Neural cell (in vitro differentiated cells): ENCODE data around the gene PDZRN3. TPM values are rescaled to one million over a fixed set of nuclear protein-coding genes. Genes with fewer than 3 reads are reported as not detected.

ENCODE experiments used
- H2AFZ ChIP-seq: fragments of 200-600, 300-800 bp; sonication (generic), shearing (Covaris generic); 2 replicates; pipeline ENCODE4 v1.6.0; 2014; ENCODE audit warnings: low read depth, mild to moderate bottlenecking, antibody characterized with exemption, low read length, moderate library complexity
- H3F3A ChIP-seq: fragments of 200-600 bp; shearing (Covaris generic); 2 replicates; pipeline ENCODE4 v1.6.1; 2016; ENCODE audit warnings: mild to moderate bottlenecking, moderate library complexity, mixed read lengths, antibody characterized with exemption, low read length; ENCODE audit not compliant: insufficient read depth, poor library complexity, severe bottlenecking
- H3K27ac ChIP-seq: fragments of 200-600, 300-800 bp; sonication (generic), shearing (Covaris generic); 2 replicates; pipeline ENCODE4 v1.5.1; 2014; ENCODE audit warnings: mild to moderate bottlenecking, low read length, moderate library complexity
- H3K27me3 ChIP-seq: fragments of 300-800, 200-600 bp; sonication (generic), shearing (Covaris generic); 2 replicates; pipeline ENCODE4 v1.6.0; 2014; ENCODE audit warnings: mild to moderate bottlenecking, low read depth, low read length, moderate library complexity; ENCODE audit not compliant: insufficient read depth
- H3K36me3 ChIP-seq: fragments of 300-800, 200-600 bp; sonication (generic), shearing (Covaris generic); 2 replicates; pipeline ENCODE4 v1.5.1; 2014; ENCODE audit warnings: mild to moderate bottlenecking, antibody characterized with exemption, low read length, moderate library complexity; ENCODE audit not compliant: insufficient read depth
- H3K4me2 ChIP-seq: fragments of 300-800, 200-600 bp; sonication (generic), shearing (Covaris generic); 2 replicates; pipeline ENCODE4 v1.6.0; 2014; ENCODE audit warnings: mild to moderate bottlenecking, low read length
- H3K4me3 ChIP-seq: fragments of 300-800, 200-600 bp; sonication (generic), shearing (Covaris generic); 2 replicates; pipeline ENCODE4 v1.5.1; 2014; ENCODE audit warnings: mild to moderate bottlenecking, low read length, moderate library complexity
- H3K79me2 ChIP-seq: fragments of 200-600 bp; shearing (Covaris generic); replicated peaks from 2 replicates; pipeline ENCODE4 v1.6.0; 2014; ENCODE audit warnings: mild to moderate bottlenecking, low read length, moderate library complexity; ENCODE audit not compliant: insufficient read depth
- H3K9ac ChIP-seq: fragments of 300-800, 200-600 bp; sonication (generic), shearing (Covaris generic); 2 replicates; pipeline ENCODE4 v1.6.1; 2016; ENCODE audit warnings: mild to moderate bottlenecking, low read length, mixed read lengths
- H3K9me2 ChIP-seq: fragments of 200-600 bp; shearing (Covaris generic); 2 replicates; pipeline ENCODE4 v1.6.1; 2016; ENCODE audit warnings: mild to moderate bottlenecking, low read length, mixed read lengths; ENCODE audit not compliant: insufficient read depth
- H3K9me3 ChIP-seq: fragments of 200-600, 300-800 bp; sonication (generic), shearing (Covaris generic); 2 replicates; pipeline ENCODE4 v1.6.1; 2016; ENCODE audit warnings: mild to moderate bottlenecking, mixed run types, low read length, moderate library complexity, mixed read lengths
- H4K20me1 ChIP-seq: fragments of 200-600 bp; shearing (Covaris generic); 2 replicates; pipeline ENCODE4 v1.6.1; 2016; ENCODE audit warnings: mild to moderate bottlenecking, mixed run types; ENCODE audit not compliant: insufficient read depth
- EZH2 ChIP-seq: fragments of 200-600, 300-800 bp; shearing (Covaris generic), sonication (generic); IDR thresholded peaks from 2 replicates; pipeline ENCODE4 v1.6.1; 2014; ENCODE audit warnings: antibody characterized with exemption, low read length, borderline replicate concordance, mild to moderate bottlenecking; ENCODE audit not compliant: insufficient read depth, poor library complexity, severe bottlenecking
- SMC3 ChIP-seq: fragments of 450-650 bp; conservative IDR thresholded peaks from 2 replicates; pipeline ENCODE4 v1.6.1; 2014; ENCODE audit warnings: antibody characterized with exemption, mild to moderate bottlenecking, moderate library complexity; ENCODE audit not compliant: poor library complexity
- TAF1 ChIP-seq: IDR thresholded peaks from 2 replicates; pipeline ENCODE4 v1.6.1; 2012; ENCODE audit warnings: low read depth
- polyA plus RNA-seq: library from polyadenylated mRNA; depleted of rRNA; stranded (reverse); fragments of >200 nt; gene quantifications from 2 replicates; pipeline ENCODE4 v1.2.3, GENCODE V29; 2014
- TF ChIP-seq, protein P1 (sequence below): IDR thresholded peaks from 2 replicates; pipeline ENCODE4 v1.6.1; 2012; ENCODE audit warnings: borderline replicate concordance
- TF ChIP-seq, protein P2 (sequence below): fragments of 450-650 bp; IDR thresholded peaks from 2 replicates; pipeline ENCODE4 v1.5.1; 2014; ENCODE audit warnings: antibody characterized with exemption, mild to moderate bottlenecking, moderate library complexity; ENCODE audit not compliant: poor library complexity, severe bottlenecking

PDZRN3 gene
- polyA plus RNA-seq, 1 donor from 2014 or later, result 1.1 TPM

DNA sequence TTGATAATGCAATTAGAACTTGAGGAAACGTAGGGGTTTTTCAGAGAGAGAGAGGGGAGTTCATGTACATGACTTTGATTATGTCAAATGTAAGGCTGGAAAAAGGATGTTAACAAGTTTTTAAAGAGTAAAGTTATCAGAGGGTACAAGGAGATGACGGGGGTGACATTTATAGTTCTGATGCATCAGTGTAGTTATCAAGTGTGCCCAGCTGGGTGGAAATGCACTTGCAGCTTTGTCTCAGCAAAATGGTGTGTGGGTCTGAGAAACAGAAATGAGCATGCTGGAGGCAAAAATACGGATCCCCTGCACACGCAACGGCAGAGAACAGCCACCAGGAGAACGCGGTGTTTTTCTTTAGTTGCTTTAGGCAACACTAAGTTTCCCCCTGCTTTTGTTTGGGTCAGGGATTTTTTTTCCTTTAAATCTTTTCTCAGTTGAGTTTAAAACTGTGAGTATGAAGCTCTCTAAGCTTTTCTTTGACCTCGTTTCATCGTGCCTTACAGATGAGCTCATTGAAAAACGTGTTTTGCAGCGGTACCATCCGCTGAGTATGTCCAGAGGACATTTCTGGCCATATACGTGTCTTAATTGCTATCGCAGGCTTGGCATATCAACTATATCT lies 205.4 kb downstream of the PDZRN3 start:
- TF ChIP-seq SMC3, result no peak
- no peak for TF ChIP-seq EZH2
- TF ChIP-seq TAF1, result no peak
- TF ChIP-seq, protein P1, sequence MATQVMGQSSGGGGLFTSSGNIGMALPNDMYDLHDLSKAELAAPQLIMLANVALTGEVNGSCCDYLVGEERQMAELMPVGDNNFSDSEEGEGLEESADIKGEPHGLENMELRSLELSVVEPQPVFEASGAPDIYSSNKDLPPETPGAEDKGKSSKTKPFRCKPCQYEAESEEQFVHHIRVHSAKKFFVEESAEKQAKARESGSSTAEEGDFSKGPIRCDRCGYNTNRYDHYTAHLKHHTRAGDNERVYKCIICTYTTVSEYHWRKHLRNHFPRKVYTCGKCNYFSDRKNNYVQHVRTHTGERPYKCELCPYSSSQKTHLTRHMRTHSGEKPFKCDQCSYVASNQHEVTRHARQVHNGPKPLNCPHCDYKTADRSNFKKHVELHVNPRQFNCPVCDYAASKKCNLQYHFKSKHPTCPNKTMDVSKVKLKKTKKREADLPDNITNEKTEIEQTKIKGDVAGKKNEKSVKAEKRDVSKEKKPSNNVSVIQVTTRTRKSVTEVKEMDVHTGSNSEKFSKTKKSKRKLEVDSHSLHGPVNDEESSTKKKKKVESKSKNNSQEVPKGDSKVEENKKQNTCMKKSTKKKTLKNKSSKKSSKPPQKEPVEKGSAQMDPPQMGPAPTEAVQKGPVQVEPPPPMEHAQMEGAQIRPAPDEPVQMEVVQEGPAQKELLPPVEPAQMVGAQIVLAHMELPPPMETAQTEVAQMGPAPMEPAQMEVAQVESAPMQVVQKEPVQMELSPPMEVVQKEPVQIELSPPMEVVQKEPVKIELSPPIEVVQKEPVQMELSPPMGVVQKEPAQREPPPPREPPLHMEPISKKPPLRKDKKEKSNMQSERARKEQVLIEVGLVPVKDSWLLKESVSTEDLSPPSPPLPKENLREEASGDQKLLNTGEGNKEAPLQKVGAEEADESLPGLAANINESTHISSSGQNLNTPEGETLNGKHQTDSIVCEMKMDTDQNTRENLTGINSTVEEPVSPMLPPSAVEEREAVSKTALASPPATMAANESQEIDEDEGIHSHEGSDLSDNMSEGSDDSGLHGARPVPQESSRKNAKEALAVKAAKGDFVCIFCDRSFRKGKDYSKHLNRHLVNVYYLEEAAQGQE, result no peak
- Histone ChIP-seq H3K79me2 (no peaks in the 10 kb centered on the region), H3K27me3 (no peaks in the 10 kb centered on the region), H2AFZ (no peak overlapping the region), H3K4me3 (no peak overlapping the region), H3F3A (no peaks in the 10 kb centered on the region), H3K9me2 (no peaks in the 10 kb centered on the region), H3K9ac (no peak overlapping the region), H3K36me3 (no peaks in the 10 kb centered on the region), H3K4me2 (no peak overlapping the region), H3K27ac (no peak overlapping the region), H4K20me1 (no peaks in the 10 kb centered on the region), H3K9me3 (no peaks in the 10 kb centered on the region)

DNA sequence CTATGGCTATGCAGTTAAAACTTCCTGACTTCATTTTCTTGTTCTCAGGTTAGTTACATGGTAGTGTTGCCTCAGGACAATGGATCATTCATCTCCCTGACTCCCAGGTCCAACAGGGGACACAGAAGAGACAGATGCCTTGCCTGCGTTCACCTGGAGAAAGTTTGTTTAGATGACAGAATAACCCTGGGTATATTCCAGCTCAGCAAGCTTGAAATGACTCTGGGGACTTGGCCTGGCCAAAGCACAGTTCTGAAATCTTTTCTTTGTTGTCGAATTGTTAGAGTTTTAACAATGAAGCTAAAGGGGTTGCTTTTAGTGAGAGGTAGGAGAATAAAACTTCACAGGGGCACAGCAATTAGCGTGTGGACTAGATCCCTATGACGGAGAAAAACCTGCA lies 206.1 kb downstream of the PDZRN3 start:
- Histone ChIP-seq H3K79me2 (no peaks in the 10 kb centered on the region), H3K9ac (no peak overlapping the region), H2AFZ (no peak overlapping the region), H3K9me2 (no peaks in the 10 kb centered on the region), H3F3A (no peaks in the 10 kb centered on the region), H3K4me2 (no peak overlapping the region), H3K9me3 (no peaks in the 10 kb centered on the region), H4K20me1 (no peaks in the 10 kb centered on the region), H3K27ac (no peak overlapping the region), H3K27me3 (no peaks in the 10 kb centered on the region), H3K4me3 (no peak overlapping the region), H3K36me3 (no peaks in the 10 kb centered on the region)
- no peak for TF ChIP-seq TAF1

DNA sequence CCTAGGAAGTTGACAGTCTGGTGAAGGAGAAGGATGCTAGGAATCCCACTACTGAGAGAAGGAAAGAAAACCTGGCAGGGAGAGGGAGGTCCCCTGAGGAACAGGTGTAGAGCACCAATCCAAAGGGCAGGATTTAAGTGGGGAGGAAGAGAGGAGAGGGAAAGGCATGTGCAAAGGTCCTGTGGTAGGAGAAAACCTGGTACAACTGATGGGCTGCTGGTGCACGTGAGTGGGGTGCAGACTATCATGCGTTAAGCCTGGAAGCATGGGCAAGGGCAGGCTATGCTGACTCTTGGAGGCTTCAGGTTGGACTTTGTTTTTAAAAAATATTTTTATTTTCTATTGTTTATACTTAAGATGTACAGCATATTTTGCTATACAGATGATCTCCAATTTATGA lies 209.6 kb downstream of the PDZRN3 start:
- H3K27ac ChIP-seq, result no peak overlapping the region
- no peaks in the 10 kb centered on the region for H3K9me2 ChIP-seq

More for the DNA sequence above, 209.6 kb downstream of the PDZRN3 start:
- Histone ChIP-seq H3K4me3 (no peak overlapping the region), H3K9me3 (no peaks in the 10 kb centered on the region), H3K36me3 (no peaks in the 10 kb centered on the region), H4K20me1 (no peaks in the 10 kb centered on the region), H3K4me2 (no peak overlapping the region), H3K9ac (no peak overlapping the region), H3K79me2 (no peaks in the 10 kb centered on the region), H3K27me3 (no peaks in the 10 kb centered on the region), H2AFZ (no peak overlapping the region), H3F3A (no peaks in the 10 kb centered on the region)
- TF ChIP-seq, protein P1, result no peak
- TF ChIP-seq, protein P2, sequence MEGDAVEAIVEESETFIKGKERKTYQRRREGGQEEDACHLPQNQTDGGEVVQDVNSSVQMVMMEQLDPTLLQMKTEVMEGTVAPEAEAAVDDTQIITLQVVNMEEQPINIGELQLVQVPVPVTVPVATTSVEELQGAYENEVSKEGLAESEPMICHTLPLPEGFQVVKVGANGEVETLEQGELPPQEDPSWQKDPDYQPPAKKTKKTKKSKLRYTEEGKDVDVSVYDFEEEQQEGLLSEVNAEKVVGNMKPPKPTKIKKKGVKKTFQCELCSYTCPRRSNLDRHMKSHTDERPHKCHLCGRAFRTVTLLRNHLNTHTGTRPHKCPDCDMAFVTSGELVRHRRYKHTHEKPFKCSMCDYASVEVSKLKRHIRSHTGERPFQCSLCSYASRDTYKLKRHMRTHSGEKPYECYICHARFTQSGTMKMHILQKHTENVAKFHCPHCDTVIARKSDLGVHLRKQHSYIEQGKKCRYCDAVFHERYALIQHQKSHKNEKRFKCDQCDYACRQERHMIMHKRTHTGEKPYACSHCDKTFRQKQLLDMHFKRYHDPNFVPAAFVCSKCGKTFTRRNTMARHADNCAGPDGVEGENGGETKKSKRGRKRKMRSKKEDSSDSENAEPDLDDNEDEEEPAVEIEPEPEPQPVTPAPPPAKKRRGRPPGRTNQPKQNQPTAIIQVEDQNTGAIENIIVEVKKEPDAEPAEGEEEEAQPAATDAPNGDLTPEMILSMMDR, result no peak
